PC-3 (cell line): ENCODE results near the gene AOPEP. TPM values are rescaled to one million over a fixed set of nuclear protein-coding genes. Genes with fewer than 3 reads are reported as not detected.

Experiments
- ATAC-seq: fragments of 200-7000 bp; cut with Tn5 transposase; 2 replicates; pipeline ENCODE4 v1.9.1; 2020; ENCODE audit warnings: mild to moderate bottlenecking, moderate library complexity
- BruUV-seq: library from RNA; stranded (reverse); fragments of 400-500 nt; replicated peaks from 2 replicates; lab custom pipeline; 2021; lab: Mats Ljungman, UMichigan
- CTCF ChIA-PET: fragments of 300-600 bp; sonication (Branson Sonifier 250); formaldehyde crosslinking; loops from one replicate; lab custom pipeline; 2022; ENCODE audit warnings: antibody characterized with exemption; lab: Charles Lee
- POLR2A ChIA-PET: fragments of 300-600 bp; sonication (Branson Sonifier 250); formaldehyde crosslinking; loops from one replicate; lab custom pipeline; 2022; ENCODE audit warnings: antibody characterized with exemption; ENCODE audit not compliant: unreplicated experiment; lab: Charles Lee
- DNase-seq: peaks from one replicate; pipeline ENCODE4 v3.0.0-alpha.2; 2015
- H2AFZ ChIP-seq: fragments of 300-600 bp; sonication (generic); 2 replicates; pipeline ENCODE4 v1.6.0; 2016; ENCODE audit warnings: antibody characterized with exemption, low read length
- H3F3A ChIP-seq: fragments of 300-600 bp; sonication (generic); one replicate; pipeline ENCODE4 v1.6.0; 2017; ENCODE audit warnings: antibody characterized with exemption, low read length, control low read depth, mild to moderate bottlenecking; ENCODE audit not compliant: unreplicated experiment
- H3K27ac ChIP-seq: fragments of 300-600 bp; sonication (generic); 2 replicates; pipeline ENCODE4 v1.5.1; 2016; ENCODE audit warnings: mild to moderate bottlenecking, low read length
- H3K27me3 ChIP-seq: fragments of 300-600 bp; sonication (generic); 2 replicates; pipeline ENCODE4 v1.6.1; 2016; ENCODE audit warnings: low read length, mixed read lengths
- H3K36me3 ChIP-seq: fragments of 300-600 bp; sonication (generic); 2 replicates; pipeline ENCODE4 v1.6.1; 2016; ENCODE audit warnings: low read depth, mixed run types, low read length, mixed read lengths
- H3K4me1 ChIP-seq: fragments of 300-600 bp; sonication (generic); 2 replicates; pipeline ENCODE4 v1.5.1; 2016; ENCODE audit warnings: low read length; ENCODE audit not compliant: insufficient read depth
- H3K4me2 ChIP-seq: fragments of 300-600 bp; sonication (generic); 2 replicates; pipeline ENCODE4 v1.6.0; 2016; ENCODE audit warnings: low read length
- H3K4me3 ChIP-seq: fragments of 300-600 bp; sonication (generic); 2 replicates; pipeline ENCODE4 v1.5.1; 2016; ENCODE audit warnings: mild to moderate bottlenecking, low read length, mixed read lengths
- H3K79me2 ChIP-seq: fragments of 300-600 bp; sonication (generic); 2 replicates; pipeline ENCODE4 v1.6.1; 2017; ENCODE audit warnings: low read length, mixed read lengths
- H3K9ac ChIP-seq: fragments of 300-600 bp; sonication (generic); 2 replicates; pipeline ENCODE4 v1.6.0; 2016; ENCODE audit warnings: mild to moderate bottlenecking, low read length
- H3K9me2 ChIP-seq: fragments of 300-600 bp; sonication (generic); replicated peaks from 2 replicates; pipeline ENCODE4 v1.6.1; 2016; ENCODE audit warnings: mixed run types, low read length, mixed read lengths
- H3K9me3 ChIP-seq: fragments of 300-600 bp; sonication (generic); 2 replicates; pipeline ENCODE4 v1.6.1; 2016; ENCODE audit warnings: low read length, mixed read lengths
- H4K20me1 ChIP-seq: fragments of 300-600 bp; sonication (generic); 2 replicates; pipeline ENCODE4 v1.6.1; 2016; ENCODE audit warnings: low read length, mixed read lengths
- CTCF ChIP-seq: fragments of 300-600 bp; sonication (generic); conservative IDR thresholded peaks from 2 replicates; pipeline ENCODE4 v1.5.1; 2017; ENCODE audit warnings: antibody characterized with exemption, low read depth, mild to moderate bottlenecking, low read length
- EZH2 ChIP-seq: fragments of 300-600 bp; sonication (generic); IDR thresholded peaks from one replicate; pipeline ENCODE4 v1.6.1; 2017; ENCODE audit warnings: antibody characterized with exemption, mild to moderate bottlenecking, low read length; ENCODE audit not compliant: unreplicated experiment
- EZH2phosphoT487 ChIP-seq: fragments of 300-600 bp; sonication (generic); IDR thresholded peaks from 2 replicates; pipeline ENCODE4 v1.6.1; 2018; ENCODE audit warnings: mild to moderate bottlenecking, antibody characterized with exemption, low read length, borderline replicate concordance
- intact Hi-C: fragments of 100-400 bp; cut with micrococcal nuclease; formaldehyde crosslinking; loops from 2 replicates; pipeline ENCODE4 v1.9.0; 2023
- total RNA-seq: library from RNA; depleted of rRNA; stranded (reverse); fragments of >200 nt; gene quantifications from 2 replicates; pipeline ENCODE4 v1.2.3, GENCODE V29; 2014

AOPEP gene
- total RNA-seq, 1 experiment from 2014 or later = 23.1 TPM

DNA sequence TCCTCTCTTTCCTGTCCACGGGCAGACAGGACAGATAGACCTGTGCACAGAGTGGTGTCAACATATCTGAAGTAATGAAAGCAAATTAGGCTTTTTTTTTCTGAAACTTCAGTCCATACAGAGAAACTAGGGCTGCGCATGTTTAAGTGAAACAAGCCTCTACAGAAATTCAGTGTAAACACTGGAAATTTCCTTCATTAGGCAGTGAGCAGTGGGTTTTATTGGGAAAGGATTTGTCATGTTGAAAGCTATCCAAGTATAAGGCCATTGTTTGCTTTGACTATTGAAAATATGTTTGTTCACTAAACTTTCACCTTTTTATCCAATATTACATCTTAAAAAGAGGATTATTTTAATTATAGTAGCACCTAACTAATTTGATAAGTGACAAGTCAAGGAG, 161.2 kb downstream of the AOPEP start:
- Histone ChIP-seq H3K9ac (peak overlapping the region; percentile 54), H3K4me1 (peaks cover 37% of the 10 kb centered on the region), H3K9me2 (no peaks in the 10 kb centered on the region), H3K79me2 (0 out of 2 replicates have a peak, but pooled peaks cover 5% of the 10 kb centered on the region), H3K9me3 (no peaks in the 10 kb centered on the region), H3K27me3 (no peaks in the 10 kb centered on the region), H3K36me3 (peaks cover 2% of the 10 kb centered on the region; the same call in 1 of the 2 replicates), H3K4me3 (peak overlapping the region; percentile 51), H4K20me1 (no peaks in the 10 kb centered on the region), H3K4me2 (peak overlapping the region; percentile 80), H3F3A (no peaks in the 10 kb centered on the region), H3K27ac (peak overlapping the region; percentile 84), H2AFZ (peak overlapping the region; percentile 76)
- no TSS peak for BruUV-seq
- TF ChIP-seq CTCF (no peak), EZH2 (no peak), EZH2phosphoT487 (no peak)
- intact Hi-C loops = no loop called here
- DNase-seq (peak; percentile 70), ATAC-seq (peak; percentile 72)
- ChIA-PET POLR2A (no interaction called here), CTCF (interaction anchor here (0.6 kb wide), 1 partner anchor 17 kb away, joined by 3 read pairs; no protein-coding TSS in a partner anchor)

- TF ChIP-seq EZH2 (no peak), CTCF (no peak), EZH2phosphoT487 (no peak)
- intact Hi-C loops = no loop called here
- no peak overlapping the region for H3K27ac ChIP-seq
- no peak overlapping the region for H2AFZ ChIP-seq
- ChIA-PET CTCF (no interaction called here), POLR2A (no interaction called here)
- no peaks in the 10 kb centered on the region for H4K20me1 ChIP-seq
- H3K27me3 ChIP-seq = no peaks in the 10 kb centered on the region
- peaks cover 2% of the 10 kb centered on the region; the same call in 1 of the 2 replicates for H3K36me3 ChIP-seq
- H3K9me3 ChIP-seq = no peaks in the 10 kb centered on the region
- 0 out of 2 replicates have a peak, but pooled peaks cover 7% of the 10 kb centered on the region for H3K79me2 ChIP-seq
- no peaks in the 10 kb centered on the region for H3F3A ChIP-seq
- BruUV-seq = no TSS peak
- H3K4me2 ChIP-seq = no peak overlapping the region
- no peak overlapping the region for H3K9ac ChIP-seq
- peaks cover 39% of the 10 kb centered on the region for H3K4me1 ChIP-seq
- H3K4me3 ChIP-seq = no peak overlapping the region
- no peak for DNase-seq
- H3K9me2 ChIP-seq = no peaks in the 10 kb centered on the region
- no peak for ATAC-seq
These were observed 162.3 kb downstream of the AOPEP start for GRCh38 chr9:94888775-94889174.

DNA sequence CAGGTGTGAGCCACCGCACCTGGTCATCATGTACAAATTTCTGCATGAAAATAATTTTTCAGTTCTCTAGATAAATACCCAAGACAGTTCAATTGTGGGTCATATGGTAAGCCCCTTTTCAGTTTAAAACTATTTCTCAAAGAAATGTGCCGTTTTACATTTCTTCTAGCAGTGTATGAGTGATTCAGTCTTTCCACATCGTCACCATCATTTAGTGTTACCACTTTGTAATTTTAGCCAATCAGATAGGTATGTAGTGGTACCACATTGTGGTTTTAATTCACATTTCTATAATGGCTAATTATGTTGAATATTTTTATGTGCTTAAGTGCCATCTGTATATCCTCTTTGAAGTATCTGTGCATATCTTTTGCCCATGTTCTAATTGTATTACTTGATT, 163.1 kb downstream of the AOPEP start:
- no peak for DNase-seq
- H3K4me1 ChIP-seq = peaks cover 47% of the 10 kb centered on the region
- TF ChIP-seq EZH2 (no peak), CTCF (no peak), EZH2phosphoT487 (no peak)
- no peak overlapping the region for H3K4me2 ChIP-seq
- peaks cover 2% of the 10 kb centered on the region; the same call in 1 of the 2 replicates for H3K36me3 ChIP-seq
- H3F3A ChIP-seq = no peaks in the 10 kb centered on the region
- H3K9me2 ChIP-seq = no peaks in the 10 kb centered on the region
- H3K4me3 ChIP-seq = no peak overlapping the region
- 0 out of 2 replicates have a peak, but pooled peaks cover 7% of the 10 kb centered on the region for H3K79me2 ChIP-seq
- ChIA-PET CTCF (no interaction called here), POLR2A (no interaction called here)
- H3K9me3 ChIP-seq = no peaks in the 10 kb centered on the region
- no peaks in the 10 kb centered on the region for H4K20me1 ChIP-seq
- no TSS peak for BruUV-seq
- H3K9ac ChIP-seq = no peak overlapping the region
- no peak overlapping the region for H3K27ac ChIP-seq
- ATAC-seq = no peak
- no peaks in the 10 kb centered on the region for H3K27me3 ChIP-seq
- no peak overlapping the region for H2AFZ ChIP-seq
- intact Hi-C loops = no loop called here
